Central memory CD4-positive, alpha-beta T cell (primary cell): ENCODE results near the gene MRPS2.
A peak's percentile ranks its signal among the peaks of the same experiment; 100 is the strongest.
"Not testable (repeated sequence)": the region's sequence is repeated elsewhere in the genome, so short reads cannot be mapped to it uniquely, and the experiment has no call there.

Experiments used
- DNase-seq: peaks from one replicate; pipeline ENCODE4 v3.0.0; 2022
- total RNA-seq, 3 experiments: gene quantifications; one replicate each; lab custom pipeline; 2026; lab: John Stamatoyannopoulos, UW

MRPS2 gene
- total RNA-seq, result 18.1 to 63.6 (median 24.0) reads per million in 3 experiments

GRCh38 chr9:135500525-135501260 lies at the start of gene MRPS2:
TSS of gene MRPS2 (plus strand) at chr9:135500682. CDS start at chr9:135500711, 29 bp downstream.
- DNase-seq, result peak; percentile 78

GRCh38 chr9:135450956-135451355 lies 49.5 kb upstream of the MRPS2 start:
- no peak for DNase-seq

- not testable (repeated sequence) for DNase-seq
These were observed 48.6 kb upstream of the MRPS2 start for GRCh38 chr9:135451909-135452308.

GRCh38 chr9:135454737-135455136 lies 45.7 kb upstream of the MRPS2 start:
- no peak for DNase-seq

- DNase-seq, result no peak
These were observed 45.0 kb upstream of the MRPS2 start for GRCh38 chr9:135455401-135456030.

- DNase-seq, result no peak
These were observed 43.9 kb upstream of the MRPS2 start for GRCh38 chr9:135456436-135457104.

GRCh38 chr9:135458478-135458877 lies 42.0 kb upstream of the MRPS2 start:
- DNase-seq, result not testable (repeated sequence)

GRCh38 chr9:135461936-135462335 lies 38.5 kb upstream of the MRPS2 start:
- DNase-seq, result no peak

GRCh38 chr9:135463140-135463539 lies 37.3 kb upstream of the MRPS2 start:
- DNase-seq, result no peak

GRCh38 chr9:135464181-135464580 lies 36.3 kb upstream of the MRPS2 start:
- DNase-seq, result no peak

GRCh38 chr9:135468854-135469521 lies 31.5 kb upstream of the MRPS2 start:
- DNase-seq, result peak; percentile 12

GRCh38 chr9:135471791-135472640 lies 28.5 kb upstream of the MRPS2 start:
- no peak for DNase-seq

- no peak for DNase-seq
These were observed 26.4 kb upstream of the MRPS2 start for GRCh38 chr9:135473972-135474543.

GRCh38 chr9:135474915-135475314 lies 25.6 kb upstream of the MRPS2 start:
- no peak for DNase-seq

- DNase-seq, result no peak
These were observed 23.7 kb upstream of the MRPS2 start for GRCh38 chr9:135476561-135477355.

GRCh38 chr9:135478191-135478590 lies 22.3 kb upstream of the MRPS2 start:
- DNase-seq, result no peak

GRCh38 chr9:135478829-135479468 lies 21.5 kb upstream of the MRPS2 start:
- no peak for DNase-seq

GRCh38 chr9:135479469-135480052 lies 20.9 kb upstream of the MRPS2 start, which contains the start of gene PPP1R26:
TSS of gene PPP1R26 (plus strand) at chr9:135479782. CDS start at chr9:135484511, 4,729 bp downstream.
- DNase-seq, result no peak

- no peak for DNase-seq
These were observed 20.2 kb upstream of the MRPS2 start for GRCh38 chr9:135480071-135480939.
